GM18499 (cell line): ENCODE measurements around the gene ZG16.
"Not testable (repeated sequence)": the region's sequence is repeated elsewhere in the genome, so short reads cannot be mapped to it uniquely, and the experiment has no call there.

ENCODE experiments used
- ATAC-seq: cut with Tn5 transposase; IDR thresholded peaks from one replicate; pipeline ENCODE4 v1.9.1; 2021; ENCODE audit warnings: moderate number of reproducible peaks; ENCODE audit not compliant: insufficient read depth, unreplicated experiment

The ZG16 gene

GRCh38 chr16:29777576-29778350, at the start of gene ZG16:
Gene ZG16, plus strand, starts transcription at chr16:29778256. Its CDS starts 1,011 bp downstream, at chr16:29779267.
- ATAC-seq: no peak

GRCh38 chr16:29729116-29729521, 48.9 kb upstream of the ZG16 start:
- ATAC-seq: no peak

- ATAC-seq: no peak
Observed at GRCh38 chr16:29730649-29731048, 47.4 kb upstream of the ZG16 start.

- peak; percentile 43 for ATAC-seq
Observed at GRCh38 chr16:29731768-29732601, 46.1 kb upstream of the ZG16 start.

- ATAC-seq: no peak
Observed at GRCh38 chr16:29734786-29735185, 43.3 kb upstream of the ZG16 start.

- ATAC-seq: no peak
Observed at GRCh38 chr16:29736112-29736511, 41.9 kb upstream of the ZG16 start.

- no peak for ATAC-seq
Observed at GRCh38 chr16:29736764-29737163, 41.3 kb upstream of the ZG16 start.

GRCh38 chr16:29737713-29738112, 40.3 kb upstream of the ZG16 start:
- ATAC-seq: no peak

- no peak for ATAC-seq
Observed at GRCh38 chr16:29738514-29738913, 39.5 kb upstream of the ZG16 start.

GRCh38 chr16:29739927-29740629, 38.0 kb upstream of the ZG16 start:
- not testable (repeated sequence) for ATAC-seq

GRCh38 chr16:29740630-29741015, 37.4 kb upstream of the ZG16 start:
- ATAC-seq: not testable (repeated sequence)

- ATAC-seq: no peak
Observed at GRCh38 chr16:29742683-29743275, 35.3 kb upstream of the ZG16 start.

GRCh38 chr16:29743475-29743826, 34.6 kb upstream of the ZG16 start:
- ATAC-seq: no peak

- ATAC-seq: no peak
Observed at GRCh38 chr16:29743827-29744531, 34.1 kb upstream of the ZG16 start.

GRCh38 chr16:29744541-29745101, 33.4 kb upstream of the ZG16 start:
- ATAC-seq: no peak

GRCh38 chr16:29745121-29745852, 32.8 kb upstream of the ZG16 start:
- ATAC-seq: no peak

GRCh38 chr16:29745853-29746345, 32.2 kb upstream of the ZG16 start, which contains the start of gene C16orf54:
Gene C16orf54, minus strand, starts transcription at chr16:29745990. Its CDS starts 1,039 bp downstream, at chr16:29744951.
- ATAC-seq: no peak

- ATAC-seq: not testable (repeated sequence)
Observed at GRCh38 chr16:29746518-29746917, 31.5 kb upstream of the ZG16 start.
